Renal pelvis (tissue), 4 donors: Measurements from ENCODE around the gene RPL6. TPM values are rescaled to one million over a fixed set of nuclear protein-coding genes. Genes with fewer than 3 reads are reported as not detected.
"Not testable (repeated sequence)": the region's sequence is repeated elsewhere in the genome, so short reads cannot be mapped to it uniquely, and the experiment has no call there.

ENCODE experiments used
- DNase-seq: peaks from one replicate; pipeline ENCODE4 v3.0.0-alpha.2; 2013
- polyA plus RNA-seq, 3 donors: library from polyadenylated mRNA; unstranded; fragments of 120-200 nt; gene quantifications; one replicate each; pipeline ENCODE4 v1.2.1, GENCODE V29; 2013; ENCODE audit not compliant: insufficient read length in 3 of 3

The RPL6 gene
- polyA plus RNA-seq, 3 donors, result 2,110 to 2,476 (median 2,142) TPM

DNA sequence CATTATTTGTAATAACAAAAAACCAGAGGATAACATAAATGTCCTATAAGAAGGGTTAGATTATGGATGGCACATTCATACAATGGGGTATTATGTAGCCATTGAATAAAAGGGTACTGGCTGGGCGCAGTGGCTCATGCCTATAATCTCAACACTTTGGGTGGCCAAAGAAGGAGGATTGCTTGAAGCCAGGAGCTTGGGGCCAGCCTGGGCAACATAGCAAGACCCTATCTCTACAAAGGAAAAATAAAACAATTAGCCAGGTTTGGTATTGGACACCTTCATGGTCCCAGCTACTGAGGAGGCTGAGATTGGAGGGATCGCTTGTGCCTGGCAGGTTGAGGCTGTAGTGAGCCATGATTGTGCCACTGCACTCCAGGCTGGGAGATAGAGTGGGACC, 24.1 kb upstream of the RPL6 start:
- no peak for DNase-seq

DNA sequence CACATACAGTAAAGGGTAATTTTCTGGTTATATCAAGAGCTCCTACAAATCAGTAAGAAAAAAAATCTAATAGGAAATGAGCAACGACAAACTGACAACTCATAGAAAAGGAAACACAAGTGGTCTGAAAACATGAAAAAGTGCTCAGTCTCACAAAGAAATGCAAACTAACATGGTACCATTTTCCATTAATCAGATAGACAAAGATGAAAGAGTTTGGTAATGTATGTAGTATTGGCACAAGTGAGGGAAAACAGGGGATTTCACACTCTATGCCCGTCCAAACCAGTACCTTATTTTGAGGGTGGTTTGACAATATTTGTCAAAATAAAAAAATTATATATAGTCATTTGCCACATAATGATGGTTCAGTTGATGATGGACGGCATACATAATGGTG, 22.6 kb upstream of the RPL6 start:
- DNase-seq, result no peak

DNA sequence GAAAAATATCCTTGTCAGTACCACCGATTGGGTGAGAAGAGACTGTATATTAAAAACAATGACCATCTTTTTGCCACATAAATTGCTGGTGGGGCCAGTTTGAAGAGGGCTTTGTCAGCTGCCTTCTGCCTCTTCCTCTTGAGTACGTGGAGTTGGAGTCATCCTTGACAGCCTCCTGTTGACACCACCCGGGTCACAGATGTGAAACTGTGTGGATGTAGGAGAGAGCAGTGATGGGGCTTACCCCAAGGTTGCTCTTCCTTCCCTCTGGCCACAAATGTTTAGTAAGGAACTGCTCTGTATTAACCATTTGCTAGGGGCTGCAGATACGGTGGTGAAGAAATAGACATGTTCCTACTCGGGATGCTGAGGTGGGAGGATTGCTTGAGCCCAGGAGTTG, 21.5 kb upstream of the RPL6 start:
- DNase-seq, result no peak

DNA sequence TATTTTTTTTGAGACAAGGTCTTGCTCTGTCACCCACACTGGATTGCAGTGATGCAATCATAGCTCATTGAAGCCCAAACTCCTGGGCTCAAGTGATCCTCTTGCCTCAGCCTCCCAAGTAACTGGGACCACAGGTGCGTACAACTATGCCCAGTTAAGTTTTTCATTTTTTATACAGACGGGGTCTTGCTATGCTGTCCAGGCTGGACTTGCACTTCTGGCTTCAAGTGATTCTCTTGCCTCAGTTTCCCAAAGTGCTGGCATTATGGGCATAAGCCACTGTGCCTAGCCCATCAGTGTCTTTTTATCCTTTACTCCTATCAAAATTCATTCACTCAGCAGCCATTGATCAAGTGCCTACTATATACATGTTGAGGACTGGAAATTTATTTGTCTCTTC, 18.4 kb upstream of the RPL6 start:
- DNase-seq, result no peak

DNA sequence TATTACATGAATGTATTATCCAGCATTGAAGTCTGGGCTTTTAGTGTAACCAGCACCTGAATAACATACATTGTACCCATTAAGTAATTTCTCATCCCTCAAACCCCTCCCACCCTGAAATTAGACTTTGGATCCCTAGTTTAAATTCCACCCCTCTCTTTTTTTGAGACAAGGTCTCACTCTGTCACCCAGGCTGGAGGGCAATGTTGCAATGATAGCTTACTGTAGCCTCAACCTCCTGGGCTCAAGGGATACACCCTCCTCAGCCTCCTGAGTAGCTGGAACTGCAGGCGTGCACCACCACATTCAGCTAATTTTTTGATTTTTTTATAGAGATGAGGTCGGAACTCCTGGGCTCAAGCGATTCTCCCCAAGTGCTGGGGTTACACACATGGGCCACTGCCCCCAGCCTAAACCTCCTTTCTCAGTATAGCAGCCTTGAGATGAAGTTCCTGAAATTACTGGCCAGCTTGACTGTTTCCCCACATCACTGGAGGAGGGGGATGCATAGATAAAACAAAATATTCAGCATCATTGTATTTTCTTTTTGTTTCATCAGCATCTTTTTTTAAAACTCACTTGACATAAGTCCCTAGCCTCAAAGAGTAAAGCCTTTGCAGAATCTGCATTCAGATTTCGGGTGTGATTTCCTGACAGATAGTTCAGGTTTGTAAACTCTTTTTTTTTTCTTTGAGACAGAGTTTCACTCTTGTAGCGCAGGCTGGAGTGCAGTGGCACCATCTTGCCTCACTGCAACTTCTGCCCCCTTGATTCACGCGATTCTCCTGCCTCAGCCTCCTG, 16.4 kb upstream of the RPL6 start:
- DNase-seq, result no peak

DNA sequence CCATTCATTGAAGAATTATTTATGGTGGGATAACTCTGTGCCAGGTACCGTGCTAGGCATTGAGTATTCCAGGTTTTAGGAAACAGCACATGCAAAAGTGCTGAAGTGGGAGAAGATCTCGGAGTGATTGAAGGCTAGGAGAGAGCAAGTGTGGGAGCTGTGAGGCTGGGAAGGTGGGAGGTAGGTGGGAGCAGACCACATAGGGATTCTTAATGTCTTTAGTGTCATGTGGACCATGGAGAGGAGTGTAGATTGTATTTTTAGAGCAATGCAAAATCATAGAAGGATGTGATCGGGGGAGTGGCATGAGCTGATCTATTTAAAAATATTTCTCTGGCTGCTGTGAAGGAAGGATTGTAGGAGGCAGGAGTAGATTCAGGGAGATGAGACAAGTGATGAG, 14.7 kb upstream of the RPL6 start:
- DNase-seq, result no peak

DNA sequence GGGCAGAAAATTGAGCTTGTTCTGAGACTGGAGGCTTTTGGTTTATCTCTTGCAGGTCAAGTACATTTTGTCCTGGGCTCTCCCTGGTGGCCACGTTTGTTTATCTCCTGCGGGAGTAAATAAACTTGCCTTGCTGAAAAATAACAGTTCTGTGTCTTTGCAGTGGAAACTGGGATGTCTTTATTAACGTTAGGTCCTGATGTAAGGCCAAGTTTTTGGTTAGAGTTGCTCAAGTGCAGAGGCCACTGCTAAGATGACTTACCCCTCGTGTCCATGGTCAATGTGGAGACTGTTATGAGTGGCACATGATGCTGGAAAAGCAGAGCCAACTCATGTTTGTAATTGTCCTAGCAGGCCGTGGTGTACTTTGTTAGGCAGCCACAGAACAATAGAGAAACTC, 13.1 kb upstream of the RPL6 start:
- no peak for DNase-seq

DNA sequence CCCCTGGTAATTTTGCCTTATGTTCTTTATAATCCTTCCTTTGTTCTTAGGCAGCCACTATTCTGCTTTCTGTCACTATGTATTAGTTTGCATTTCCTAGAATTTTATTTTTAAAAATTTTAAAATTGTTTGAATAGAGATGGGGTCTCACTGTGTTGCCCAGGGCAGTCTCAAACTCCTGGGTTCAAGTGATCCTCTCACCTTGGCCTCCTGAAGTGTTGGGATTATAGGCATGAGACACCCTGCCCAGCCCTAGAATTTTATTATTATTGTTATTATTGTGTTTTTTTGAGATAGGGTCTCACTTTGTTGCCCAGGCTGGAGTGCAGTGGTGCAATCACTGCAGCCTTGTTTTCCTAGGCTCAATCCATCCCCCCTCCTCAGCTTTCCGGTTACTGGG, 12.0 kb upstream of the RPL6 start:
- no peak for DNase-seq

DNA sequence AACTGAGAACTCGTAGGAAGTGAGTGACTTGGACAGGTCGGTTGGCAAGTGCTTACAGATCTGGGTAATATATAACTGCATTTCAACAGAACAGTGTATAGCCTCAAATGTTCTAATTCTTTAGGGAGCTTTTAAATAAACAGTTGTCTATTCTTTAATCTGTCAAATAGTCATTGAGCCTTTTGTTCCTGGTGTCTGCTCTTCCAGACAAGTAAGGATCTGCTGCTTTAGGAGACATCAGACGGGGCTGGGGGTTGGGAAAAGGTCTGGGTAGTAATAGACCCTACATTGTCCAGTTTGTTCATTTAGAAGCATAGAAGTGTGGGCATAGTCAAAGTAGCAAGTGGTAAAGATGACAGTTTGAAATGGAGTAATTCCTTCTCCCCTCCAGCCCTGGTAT, 11.3 kb upstream of the RPL6 start:
- no peak for DNase-seq

DNA sequence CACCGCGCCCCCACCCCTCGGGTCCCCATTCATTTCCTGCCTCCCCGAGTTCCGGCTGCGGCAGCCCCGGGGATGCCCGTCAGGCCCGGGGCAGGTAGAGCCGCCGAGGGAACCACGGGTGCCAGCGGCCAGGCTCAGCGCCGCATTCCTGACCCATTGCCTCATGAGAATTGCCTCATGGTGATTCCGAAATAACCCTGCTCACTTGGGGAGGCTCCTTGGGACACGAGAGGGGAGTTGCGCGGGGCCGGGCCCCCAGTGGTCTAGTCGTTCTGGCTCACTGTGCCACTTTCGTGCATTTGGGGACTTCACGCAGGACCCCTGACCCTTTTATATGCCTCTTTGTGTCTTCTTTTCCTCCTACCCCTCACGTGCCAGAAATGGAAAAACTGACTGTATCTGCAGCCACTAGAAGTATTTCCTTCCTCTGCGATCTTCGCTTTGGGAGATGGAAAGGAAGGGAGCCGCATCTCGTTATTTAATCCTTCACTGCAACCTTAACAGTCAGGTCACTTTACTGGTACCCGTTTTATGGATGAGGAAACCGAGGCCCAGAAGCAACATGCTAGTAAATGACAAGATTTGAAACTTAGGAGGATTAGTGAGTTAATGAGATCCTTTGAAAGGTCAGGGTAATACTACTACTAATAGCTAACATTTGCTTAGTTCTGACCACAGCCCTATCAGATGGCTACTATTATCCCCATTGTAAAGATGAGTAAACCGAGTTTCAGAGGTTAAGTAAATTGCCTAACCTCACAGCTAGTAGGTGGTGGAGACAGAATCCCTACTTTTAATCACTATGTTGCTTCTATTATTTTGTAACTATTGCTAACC, 10.1 kb upstream of the RPL6 start:
- peak; percentile 52 for DNase-seq

DNA sequence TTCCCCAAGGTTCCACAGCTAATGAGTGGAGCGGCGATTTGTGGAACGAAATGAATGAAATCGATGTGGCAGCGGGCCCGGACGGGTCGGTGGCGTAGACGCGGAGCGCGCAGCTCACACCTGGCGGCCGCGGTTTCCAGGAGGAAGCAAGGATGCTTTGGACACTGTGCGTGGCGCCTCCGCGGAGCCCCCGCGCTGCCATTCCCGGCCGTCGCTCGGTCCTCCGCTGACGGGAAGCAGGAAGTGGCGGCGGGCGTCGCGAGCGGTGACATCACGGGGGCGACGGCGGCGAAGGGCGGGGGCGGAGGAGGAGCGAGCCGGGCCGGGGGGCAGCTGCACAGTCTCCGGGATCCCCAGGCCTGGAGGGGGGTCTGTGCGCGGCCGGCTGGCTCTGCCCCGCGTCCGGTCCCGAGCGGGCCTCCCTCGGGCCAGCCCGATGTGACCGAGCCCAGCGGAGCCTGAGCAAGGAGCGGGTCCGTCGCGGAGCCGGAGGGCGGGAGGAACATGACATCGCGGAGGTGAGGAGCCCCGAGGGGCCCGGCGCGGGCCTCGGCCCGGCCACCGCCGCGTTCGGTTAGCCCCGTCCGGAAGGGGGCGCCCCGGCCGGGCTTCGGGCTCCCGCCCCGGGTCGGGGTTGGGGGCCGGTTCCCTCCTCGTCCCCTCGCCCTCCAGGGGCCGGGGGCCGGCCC, 9.3 kb upstream of the RPL6 start, which contains the start of gene PTPN11:
Gene PTPN11, plus strand, starts transcription at position 340 of the 689 bp plus-strand sequence. Its CDS starts 165 bp downstream, at position 505.
- DNase-seq, result peak; percentile 87

DNA sequence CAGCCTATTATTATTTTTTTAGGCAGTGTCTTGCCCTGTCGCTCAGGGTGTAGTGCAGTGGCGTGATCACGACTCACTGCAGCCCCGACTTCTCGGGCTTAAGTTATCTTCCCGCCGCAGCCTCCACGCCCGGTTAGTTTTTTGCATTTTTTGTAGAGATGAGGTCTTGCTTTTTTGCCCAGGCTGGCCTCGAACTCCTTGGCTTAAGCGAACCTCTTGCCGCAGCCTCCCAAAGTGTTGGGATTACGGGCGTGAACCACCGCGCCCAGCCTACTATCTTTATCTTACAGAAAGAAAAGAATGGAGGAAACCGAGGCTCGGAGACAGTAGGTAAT, 8.8 kb upstream of the RPL6 start:
- no peak for DNase-seq

DNA sequence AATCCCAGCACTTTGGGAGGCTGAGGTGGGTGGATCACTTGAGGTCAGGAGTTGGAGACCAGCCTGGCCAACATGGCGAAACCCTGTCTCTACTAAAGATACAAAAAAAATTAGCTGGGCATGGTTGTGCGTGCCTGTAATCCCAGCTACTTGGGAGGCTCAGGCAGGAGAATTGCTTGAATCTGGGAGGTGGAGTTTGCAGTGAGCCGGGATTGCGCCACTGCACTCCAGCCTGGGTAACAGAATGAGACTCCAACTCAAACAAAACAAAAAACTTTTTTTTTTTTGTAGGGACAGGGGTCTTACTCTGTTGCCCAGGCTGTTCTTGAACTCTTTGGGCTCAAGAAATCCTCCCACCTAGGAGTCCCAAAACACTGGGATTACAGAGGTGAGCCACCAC, 6.1 kb upstream of the RPL6 start:
- DNase-seq, result not testable (repeated sequence)

DNA sequence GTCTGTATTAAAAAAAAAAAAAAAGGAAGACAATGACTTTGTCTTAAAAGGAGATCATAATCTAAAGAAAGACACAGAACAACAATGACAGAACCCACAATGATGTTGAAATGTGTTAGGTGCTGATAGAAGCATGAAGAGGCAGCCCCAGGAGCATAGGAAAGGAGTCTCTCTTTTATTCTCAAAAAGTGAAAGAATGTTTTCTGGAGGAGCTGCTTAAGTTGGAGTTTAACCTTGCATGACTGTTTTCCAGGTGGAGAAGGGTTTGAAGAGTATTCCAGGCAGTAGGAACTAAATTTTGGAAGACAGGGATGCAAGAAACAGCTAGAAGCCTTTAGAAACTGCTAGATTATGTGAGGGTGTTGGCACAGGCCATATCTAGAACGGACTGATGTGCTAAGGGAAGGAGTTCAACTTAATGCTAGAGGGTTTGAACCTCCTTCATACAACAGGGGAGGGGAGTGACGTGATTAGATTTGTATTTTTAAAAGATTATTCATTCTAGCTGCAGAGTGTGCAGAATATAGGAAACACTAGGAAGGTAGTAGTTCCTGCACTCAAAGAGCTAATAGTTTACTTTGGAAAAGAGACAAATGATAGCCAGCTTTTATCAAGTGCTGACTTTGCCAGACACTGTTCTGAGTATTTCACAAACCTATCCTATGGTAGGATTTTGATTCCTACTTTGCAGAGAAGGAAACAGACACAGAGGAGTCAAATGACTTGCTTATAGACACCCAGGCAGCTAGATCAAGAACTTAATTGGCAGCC, 4.6 kb upstream of the RPL6 start:
- DNase-seq, result no peak

DNA sequence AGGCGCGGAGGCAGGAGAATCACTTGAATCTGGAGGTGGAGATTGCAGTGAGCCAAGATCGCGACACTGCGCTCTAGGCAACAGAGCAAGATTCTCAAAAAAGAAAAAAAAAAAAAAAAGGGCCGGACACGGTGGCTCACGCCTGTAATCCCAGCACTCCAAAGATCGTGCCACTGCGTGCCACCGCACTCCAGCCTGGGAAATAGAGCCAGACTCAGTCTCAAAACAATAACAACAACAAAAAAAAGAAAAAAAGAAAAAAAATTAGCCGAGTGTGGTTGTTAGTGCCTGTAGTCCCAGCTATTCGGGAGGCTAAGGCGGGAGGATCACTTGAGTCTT, 470 bp upstream of the RPL6 start:
- no peak for DNase-seq

DNA sequence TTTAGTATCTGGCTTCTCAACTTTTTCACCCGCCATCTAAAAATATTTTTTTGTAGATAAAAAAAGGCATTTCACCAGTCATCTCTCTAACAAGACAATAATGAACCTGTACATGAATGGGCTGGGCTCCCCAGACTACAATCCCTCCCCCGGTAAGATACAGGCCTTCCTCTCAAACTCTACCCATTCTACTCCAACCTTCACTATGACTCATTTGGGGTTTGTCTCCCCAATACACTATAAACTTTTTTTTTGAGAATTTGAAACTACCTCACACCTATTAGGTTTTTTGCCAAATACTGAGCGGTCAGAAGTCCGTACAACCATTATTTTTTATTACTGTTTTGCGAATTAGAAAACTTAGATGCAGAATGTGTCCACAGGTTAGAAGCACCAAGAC, 784 bp downstream of the RPL6 start:
- no peak for DNase-seq

DNA sequence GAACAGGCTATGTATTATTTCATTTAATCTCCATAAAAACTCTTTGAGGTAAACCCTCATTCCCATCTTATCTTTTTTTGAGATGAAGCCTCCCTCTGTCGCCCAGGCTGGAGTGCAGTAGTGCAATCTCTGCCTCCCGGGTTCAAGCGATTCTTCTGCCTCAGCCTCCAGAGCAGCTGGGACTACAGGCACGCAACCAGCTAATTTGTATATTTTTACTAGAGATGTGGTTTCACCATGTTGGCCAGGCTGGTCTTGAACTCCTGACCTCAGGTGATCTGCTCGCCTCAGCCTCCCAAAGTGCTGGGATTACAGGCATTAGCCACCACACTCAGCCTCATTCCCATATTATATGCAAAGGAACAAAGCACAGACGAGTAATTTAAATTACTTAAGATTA, 1.7 kb downstream of the RPL6 start:
- not testable (repeated sequence) for DNase-seq

DNA sequence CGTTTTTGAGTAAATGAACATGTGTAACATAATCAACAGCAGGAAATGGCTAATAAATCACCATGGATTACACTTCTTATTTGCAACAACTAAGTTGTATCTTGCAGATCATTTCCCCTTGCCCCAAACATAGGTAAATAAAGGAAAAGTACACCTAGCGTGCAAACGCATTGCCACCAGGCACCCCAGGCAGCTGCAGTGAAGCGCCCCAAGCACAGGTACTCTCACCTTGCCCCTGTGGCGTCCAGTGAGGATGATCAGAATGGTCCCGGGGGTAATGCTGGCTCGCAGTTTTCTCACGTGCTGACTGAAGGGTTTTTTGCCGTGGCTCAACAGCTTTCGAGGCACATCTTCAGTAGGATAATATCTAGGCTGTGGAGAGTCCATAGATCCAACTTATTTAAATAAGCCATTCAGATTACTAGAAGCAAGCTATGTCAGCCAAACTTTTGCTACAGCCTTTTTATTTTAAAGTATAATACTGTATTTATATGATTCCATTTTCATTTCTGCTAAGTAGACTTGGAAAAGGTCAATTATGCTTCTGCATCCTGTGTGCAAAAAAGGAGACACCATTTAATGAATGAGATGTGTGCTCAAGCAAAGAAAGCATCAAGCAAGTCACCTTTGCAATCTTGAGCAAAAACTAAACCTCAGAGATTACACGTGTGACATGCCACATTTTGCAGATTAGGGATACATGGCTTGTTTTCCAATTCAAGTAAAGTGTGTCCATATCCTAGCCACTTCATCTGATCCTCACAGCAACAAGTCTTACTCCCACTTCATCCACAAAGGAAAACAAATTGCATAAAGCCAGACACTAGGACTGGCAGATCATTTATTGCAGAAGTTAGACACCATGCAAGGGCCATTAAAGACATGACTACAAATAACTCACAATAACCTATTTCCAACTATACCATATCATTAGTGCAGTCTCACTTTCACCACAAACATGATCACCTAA, 2.6 kb downstream of the RPL6 start:
- no peak for DNase-seq

DNA sequence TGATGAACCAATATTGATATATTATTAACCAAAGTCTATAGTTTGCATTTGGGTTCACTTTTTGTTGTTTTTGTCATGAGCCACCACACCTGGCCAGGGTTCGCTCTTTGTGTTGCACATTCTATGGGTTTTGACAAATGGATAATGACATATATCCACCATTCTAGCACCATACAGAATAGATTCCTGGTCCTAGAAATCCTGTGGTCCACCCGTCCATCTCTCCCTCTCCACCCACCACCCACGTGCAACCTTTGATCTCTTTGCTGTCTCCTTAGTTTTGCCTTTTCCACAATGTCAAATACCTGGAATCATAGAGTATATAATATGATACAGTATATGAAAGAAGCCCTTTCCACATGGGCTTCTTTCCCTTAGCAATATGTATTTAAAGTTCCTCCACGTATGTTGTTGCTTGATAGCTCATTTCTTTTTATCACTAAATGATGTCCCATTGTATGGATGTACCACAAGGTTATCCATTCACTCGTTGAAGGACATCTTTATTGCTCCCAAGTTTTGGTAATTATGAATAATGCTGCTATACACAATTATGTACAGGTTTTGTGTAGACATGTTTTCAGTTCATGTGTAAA, 7.4 kb downstream of the RPL6 start:
- no peak for DNase-seq

DNA sequence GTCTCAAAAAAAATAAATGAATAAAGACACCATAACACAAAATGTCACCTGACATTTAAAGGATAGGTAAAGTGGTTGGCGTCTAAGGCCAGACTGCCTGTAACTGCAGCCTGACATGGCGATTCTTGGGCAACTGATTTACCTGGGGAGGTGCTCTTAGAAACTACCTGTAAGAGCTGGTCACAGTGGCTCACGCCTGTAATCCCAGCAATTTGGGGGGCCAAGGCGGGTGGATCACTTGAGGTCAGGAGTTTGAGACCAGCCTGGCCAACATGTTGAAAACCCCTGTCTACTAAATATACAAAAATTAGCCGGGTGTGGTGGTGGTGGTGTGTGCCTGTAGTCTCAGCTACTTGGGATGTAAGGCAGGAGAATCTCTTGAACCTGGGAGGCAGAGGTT, 8.4 kb downstream of the RPL6 start:
- DNase-seq, result no peak
